ENCODE data around the gene HMGCS2. TPM values are rescaled to one million over a fixed set of nuclear protein-coding genes. Genes with fewer than 3 reads are reported as not detected.

HMGCS2 gene
- total RNA-seq, 1 experiment from 2014 or later, result not detected

- no TSS peak for BruUV-seq (replicated peaks)
- POLR2A ChIA-PET (ENCODE audit: unreplicated experiment), result no interaction called here
- CTCF ChIA-PET, result no interaction called here
Observed at GRCh38 chr1:119772298-119772697, 3.6 kb upstream of the HMGCS2 start.

GRCh38 chr1:119771770-119772169 is 3.1 kb upstream of the HMGCS2 start:
- H3K36me3 ChIP-seq (ENCODE audit: low read depth), result no peaks in the 10 kb centered on the region
- H3K4me1 ChIP-seq (replicated peaks; ENCODE audit: insufficient read depth), result peaks cover 50% of the 10 kb centered on the region
- intact Hi-C loops (cut with micrococcal nuclease; ENCODE audit: unreplicated experiment), result no loop called here
- no peak overlapping the region for H3K27ac ChIP-seq
- no peak overlapping the region for H3K4me2 ChIP-seq
- CTCF ChIA-PET, result no interaction called here
- no peak for DNase-seq
- no peak overlapping the region for H2AFZ ChIP-seq
- BruUV-seq (replicated peaks), result no TSS peak
- no peaks in the 10 kb centered on the region for H3K27me3 ChIP-seq (ENCODE audit: insufficient read depth, low read depth)
- POLR2A ChIA-PET (ENCODE audit: unreplicated experiment), result no interaction called here
- no peak overlapping the region for H3K4me3 ChIP-seq
- TF ChIP-seq CTCF (conservative IDR thresholded peaks at IDR 0.05) (no peak), EZH2 (IDR thresholded peaks at IDR 0.05; ENCODE audit: low read depth) (no peak)
- H3K79me2 ChIP-seq (ENCODE audit: low read depth), result no peaks in the 10 kb centered on the region
- no peaks in the 10 kb centered on the region for H4K20me1 ChIP-seq (ENCODE audit: insufficient read depth)
- peaks cover 13% of the 10 kb centered on the region; the same call in 1 of the 2 replicates for H3F3A ChIP-seq (ENCODE audit: insufficient read depth, low read depth)
- no peaks in the 10 kb centered on the region for H3K9me2 ChIP-seq (ENCODE audit: insufficient read depth)
- H3K9me3 ChIP-seq (ENCODE audit: insufficient read depth, low read depth), result no peaks in the 10 kb centered on the region

More at GRCh38 chr1:119772298-119772697, 3.6 kb upstream of the HMGCS2 start:
- H3K4me2 ChIP-seq, result no peak overlapping the region
- no peak overlapping the region for H2AFZ ChIP-seq
- H3K27ac ChIP-seq, result no peak overlapping the region
- no peak for TF ChIP-seq EZH2 (IDR thresholded peaks at IDR 0.05; ENCODE audit: low read depth)
- no peak for TF ChIP-seq CTCF (conservative IDR thresholded peaks at IDR 0.05)
- H3K36me3 ChIP-seq (ENCODE audit: low read depth), result no peaks in the 10 kb centered on the region
- H4K20me1 ChIP-seq (ENCODE audit: insufficient read depth), result no peaks in the 10 kb centered on the region
- peaks cover 49% of the 10 kb centered on the region for H3K4me1 ChIP-seq (replicated peaks; ENCODE audit: insufficient read depth)
- H3F3A ChIP-seq (ENCODE audit: insufficient read depth, low read depth), result peaks cover 13% of the 10 kb centered on the region; the same call in 1 of the 2 replicates
- intact Hi-C loops (cut with micrococcal nuclease; ENCODE audit: unreplicated experiment), result no loop called here
- no peak for DNase-seq
- H3K4me3 ChIP-seq, result no peak overlapping the region
- no peaks in the 10 kb centered on the region for H3K9me2 ChIP-seq (ENCODE audit: insufficient read depth)
- H3K79me2 ChIP-seq (ENCODE audit: low read depth), result no peaks in the 10 kb centered on the region
- no peaks in the 10 kb centered on the region for H3K27me3 ChIP-seq (ENCODE audit: insufficient read depth, low read depth)
- H3K9me3 ChIP-seq (ENCODE audit: insufficient read depth, low read depth), result no peaks in the 10 kb centered on the region

- Histone ChIP-seq H3K27me3 (ENCODE audit: insufficient read depth, low read depth) (no peaks in the 10 kb centered on the region), H4K20me1 (ENCODE audit: insufficient read depth) (no peaks in the 10 kb centered on the region), H3K4me2 (no peak overlapping the region), H2AFZ (no peak overlapping the region), H3K9me2 (ENCODE audit: insufficient read depth) (no peaks in the 10 kb centered on the region), H3F3A (ENCODE audit: insufficient read depth, low read depth) (peaks cover 13% of the 10 kb centered on the region; the same call in 1 of the 2 replicates), H3K9me3 (ENCODE audit: insufficient read depth, low read depth) (no peaks in the 10 kb centered on the region), H3K4me1 (replicated peaks; ENCODE audit: insufficient read depth) (peaks cover 50% of the 10 kb centered on the region), H3K36me3 (ENCODE audit: low read depth) (no peaks in the 10 kb centered on the region), H3K79me2 (ENCODE audit: low read depth) (no peaks in the 10 kb centered on the region), H3K27ac (no peak overlapping the region), H3K4me3 (no peak overlapping the region)
- POLR2A ChIA-PET (ENCODE audit: unreplicated experiment), result no interaction called here
- BruUV-seq (replicated peaks), result no TSS peak
- intact Hi-C loops (cut with micrococcal nuclease; ENCODE audit: unreplicated experiment), result no loop called here
- CTCF ChIA-PET, result no interaction called here
- no peak for DNase-seq
- TF ChIP-seq CTCF (conservative IDR thresholded peaks at IDR 0.05), result no peak
- TF ChIP-seq EZH2 (IDR thresholded peaks at IDR 0.05; ENCODE audit: low read depth), result no peak
Observed at GRCh38 chr1:119771016-119771415, 2.3 kb upstream of the HMGCS2 start.
